ENCODE measurements around the gene ZNF263. TPM values are rescaled to one million over a fixed set of nuclear protein-coding genes. Genes with fewer than 3 reads are reported as not detected.

Gene ZNF263
- total RNA-seq, 4 donors from 2014 or later: 45.5 to 53.6 (median 47.6) TPM

GRCh38 chr16:3256146-3256865 lies 27.0 kb upstream of the ZNF263 start, which contains the start of gene MEFV:
Gene MEFV, minus strand, starts transcription at chr16:3256633. Its CDS starts 46 bp downstream, at chr16:3256587.
- peak; percentile 40 for ATAC-seq
- TF ChIP-seq CTCF (IDR thresholded peaks at IDR 0.05) (no peak), POLR2A (IDR thresholded peaks at IDR 0.05) (no peak), POLR2AphosphoS5 (IDR thresholded peaks at IDR 0.05) (no peak), EP300 (IDR thresholded peaks at IDR 0.05) (no peak)
- Histone ChIP-seq H3K27me3 (peaks cover 30% of the 10 kb centered on the region), H3K36me3 (no peaks in the 10 kb centered on the region), H3K4me1 (no peaks in the 10 kb centered on the region), H3K4me3 (peak within 1 kb of the TSS in 1 of 2 donors; percentile 11), H3K9me3 (no peaks in the 10 kb centered on the region), H3K27ac (no peak within 1 kb of the TSS)
- 79% methylated on average over 5 of the region's 14 CpGs; no CpG with 5 or more reads in 1 of the 2 donors for WGBS, 2 donors (ENCODE audit: low coverage in 1 of 2)

GRCh38 chr16:3256866-3257465 lies 26.3 kb upstream of the ZNF263 start:
- no peak overlapping the region for H3K27ac ChIP-seq
- no peaks in the 10 kb centered on the region for H3K4me1 ChIP-seq
- no peaks in the 10 kb centered on the region for H3K36me3 ChIP-seq
- TF ChIP-seq POLR2A (IDR thresholded peaks at IDR 0.05) (no peak), EP300 (IDR thresholded peaks at IDR 0.05) (no peak), POLR2AphosphoS5 (IDR thresholded peaks at IDR 0.05) (no peak)
- H3K27me3 ChIP-seq: peaks cover 30% of the 10 kb centered on the region
- H3K4me3 ChIP-seq: no peak overlapping the region
- H3K9me3 ChIP-seq: no peaks in the 10 kb centered on the region
- ATAC-seq: peak; percentile 10
- 80% methylated on average over 1 of the region's 9 CpGs; no CpG with 5 or more reads in 1 of the 2 donors for whole genome bisulfite sequencing, 2 donors (ENCODE audit: low coverage in 1 of 2)

- ATAC-seq: no peak
- Histone ChIP-seq H3K36me3 (no peaks in the 10 kb centered on the region), H3K9me3 (peaks cover 0 to under 1% (median 0%) of the 10 kb centered on the region in 3 donors), H3K4me1 (peaks cover 0 to 13% (median 0%) of the 10 kb centered on the region in 3 donors), H3K4me3 (no peak overlapping the region), H3K27ac (no peak overlapping the region), H3K27me3 (peaks cover 21% of the 10 kb centered on the region)
- no peak for TF ChIP-seq POLR2A (IDR thresholded peaks at IDR 0.05)
- TF ChIP-seq EP300 (IDR thresholded peaks at IDR 0.05): no peak
- no peak for TF ChIP-seq CTCF (IDR thresholded peaks at IDR 0.05)
- no peak for TF ChIP-seq POLR2AphosphoS5 (IDR thresholded peaks at IDR 0.05)
- WGBS, 2 donors (ENCODE audit: low coverage in 1 of 2): 80 to 88% methylated on average over 8 of the region's 8 CpGs
These were observed 23.5 kb upstream of the ZNF263 start for GRCh38 chr16:3259836-3260235.

- TF ChIP-seq POLR2AphosphoS5 (IDR thresholded peaks at IDR 0.05) (no peak), POLR2A (IDR thresholded peaks at IDR 0.05) (no peak), EP300 (IDR thresholded peaks at IDR 0.05) (no peak), CTCF (IDR thresholded peaks at IDR 0.05) (no peak)
- H3K27ac ChIP-seq: peak overlapping the region in 1 of 4 donors; percentile 97
- peaks cover 0 to 30% (median 0%) of the 10 kb centered on the region in 3 donors for H3K4me1 ChIP-seq
- no peak for ATAC-seq
- H3K27me3 ChIP-seq: peaks cover 4% of the 10 kb centered on the region
- H3K9me3 ChIP-seq: peaks cover 0 to 12% (median 0%) of the 10 kb centered on the region in 3 donors
- H3K36me3 ChIP-seq: peaks cover 0 to 24% of the 10 kb centered on the region in 2 donors
- WGBS, 2 donors (ENCODE audit: low coverage in 1 of 2): 77 to 82% methylated on average over 2 to 3 of the region's 4 CpGs
- H3K4me3 ChIP-seq: no peak overlapping the region
These were observed 20.8 kb upstream of the ZNF263 start for GRCh38 chr16:3262517-3262916.

- Histone ChIP-seq H3K27me3 (no peaks in the 10 kb centered on the region), H3K9me3 (peaks cover 0 to 19% (median 0%) of the 10 kb centered on the region in 3 donors), H3K27ac (peak overlapping the region; percentile 97 to 99 (median 98)), H3K4me1 (peaks cover 0 to 30% (median 0%) of the 10 kb centered on the region in 3 donors), H3K36me3 (peaks cover 0 to 41% of the 10 kb centered on the region in 2 donors), H3K4me3 (peak overlapping the region; percentile 77 to 87)
- peak; percentile 94 for ATAC-seq
- TF ChIP-seq POLR2A (IDR thresholded peaks at IDR 0.05) (peak; percentile 87 to 88), EP300 (IDR thresholded peaks at IDR 0.05) (no peak), CTCF (IDR thresholded peaks at IDR 0.05) (peak in 3 of 4 experiments; percentile 19 to 43 (median 41)), POLR2AphosphoS5 (IDR thresholded peaks at IDR 0.05) (peak; percentile 96)
- WGBS, 2 donors (ENCODE audit: low coverage in 1 of 2): 0 to 7% methylated on average over 15 to 50 of the region's 77 CpGs
These were observed 18.9 kb upstream of the ZNF263 start for GRCh38 chr16:3264137-3265036.

Measured in gastroesophageal sphincter (tissue), 4 donors.